Glutamatergic neuron (in vitro differentiated cells): ENCODE results near the gene BARX2. TPM values are rescaled to one million over a fixed set of nuclear protein-coding genes. Genes with fewer than 3 reads are reported as not detected.

Experiments
- DNase-seq: peaks from one replicate; pipeline ENCODE4 v3.0.0; 2022
- H3K27ac Mint-ChIP-seq: one replicate; pipeline ENCODE4 v1.8.0; 2020; ENCODE audit warnings: mild to moderate bottlenecking, mixed read lengths, inconsistent platforms; ENCODE audit not compliant: unreplicated experiment
- H3K27me3 Mint-ChIP-seq: one replicate; pipeline ENCODE4 v1.8.0; 2020; ENCODE audit warnings: mild to moderate bottlenecking, moderate library complexity, mixed read lengths, inconsistent platforms; ENCODE audit not compliant: unreplicated experiment
- H3K36me3 Mint-ChIP-seq: one replicate; pipeline ENCODE4 v1.8.0; 2020; ENCODE audit warnings: mild to moderate bottlenecking, mixed read lengths, inconsistent platforms; ENCODE audit not compliant: unreplicated experiment
- H3K4me1 Mint-ChIP-seq: one replicate; pipeline ENCODE4 v1.8.0; 2020; ENCODE audit warnings: mild to moderate bottlenecking, low read depth, mixed read lengths, inconsistent platforms; ENCODE audit not compliant: unreplicated experiment
- H3K4me3 Mint-ChIP-seq: one replicate; pipeline ENCODE4 v1.8.0; 2020; ENCODE audit warnings: mild to moderate bottlenecking, mixed read lengths, inconsistent platforms; ENCODE audit not compliant: unreplicated experiment
- H3K9me3 Mint-ChIP-seq: one replicate; pipeline ENCODE4 v1.8.0; 2020; ENCODE audit warnings: mild to moderate bottlenecking, moderate library complexity, mixed read lengths, inconsistent platforms; ENCODE audit not compliant: unreplicated experiment
- total RNA-seq: library from RNA; stranded (reverse); fragmentation: NEBNext Ultra II Directional; extraction: Animal tissue kit (Norgen Biotek cat#: 25700); gene quantifications from one replicate; pipeline ENCODE4 v1.2.1, GENCODE V29; 2021; ENCODE audit not compliant: unreplicated experiment
- TF ChIP-seq, protein P1 (sequence below): fragments of 200-600 bp; sonication (generic); IDR thresholded peaks from one replicate; pipeline ENCODE4 v1.5.0; 2021; ENCODE audit not compliant: partially characterized antibody, unreplicated experiment

Gene BARX2
- total RNA-seq, 1 donor from 2014 or later = not detected

DNA sequence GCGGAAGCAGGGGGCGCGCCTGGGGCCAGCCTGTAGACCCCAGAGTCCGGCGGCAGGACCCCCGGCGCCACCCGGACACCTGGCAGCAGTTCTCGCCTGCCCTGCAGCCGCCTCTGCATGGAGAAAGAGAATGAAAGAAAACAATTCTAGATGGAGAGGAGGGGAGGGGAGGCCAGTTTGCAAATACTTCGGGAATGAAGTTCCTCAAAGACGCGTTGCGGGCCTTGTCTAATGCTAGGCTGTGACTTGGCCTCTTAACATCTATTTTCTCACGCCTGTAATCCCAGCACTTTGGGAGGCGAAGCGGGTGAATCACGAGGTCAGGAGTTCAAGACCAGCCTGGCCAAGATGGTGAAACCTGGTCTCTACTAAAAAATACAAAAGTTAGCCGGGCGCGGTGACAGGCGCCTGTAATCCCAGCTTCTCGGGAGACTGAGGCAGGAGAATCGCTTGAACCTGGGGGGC, 2.1 kb upstream of the BARX2 start:
- H3K27ac Mint-ChIP-seq = no peak overlapping the region
- TF ChIP-seq, protein P1, sequence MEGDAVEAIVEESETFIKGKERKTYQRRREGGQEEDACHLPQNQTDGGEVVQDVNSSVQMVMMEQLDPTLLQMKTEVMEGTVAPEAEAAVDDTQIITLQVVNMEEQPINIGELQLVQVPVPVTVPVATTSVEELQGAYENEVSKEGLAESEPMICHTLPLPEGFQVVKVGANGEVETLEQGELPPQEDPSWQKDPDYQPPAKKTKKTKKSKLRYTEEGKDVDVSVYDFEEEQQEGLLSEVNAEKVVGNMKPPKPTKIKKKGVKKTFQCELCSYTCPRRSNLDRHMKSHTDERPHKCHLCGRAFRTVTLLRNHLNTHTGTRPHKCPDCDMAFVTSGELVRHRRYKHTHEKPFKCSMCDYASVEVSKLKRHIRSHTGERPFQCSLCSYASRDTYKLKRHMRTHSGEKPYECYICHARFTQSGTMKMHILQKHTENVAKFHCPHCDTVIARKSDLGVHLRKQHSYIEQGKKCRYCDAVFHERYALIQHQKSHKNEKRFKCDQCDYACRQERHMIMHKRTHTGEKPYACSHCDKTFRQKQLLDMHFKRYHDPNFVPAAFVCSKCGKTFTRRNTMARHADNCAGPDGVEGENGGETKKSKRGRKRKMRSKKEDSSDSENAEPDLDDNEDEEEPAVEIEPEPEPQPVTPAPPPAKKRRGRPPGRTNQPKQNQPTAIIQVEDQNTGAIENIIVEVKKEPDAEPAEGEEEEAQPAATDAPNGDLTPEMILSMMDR = no peak
- no peaks in the 10 kb centered on the region for H3K36me3 Mint-ChIP-seq
- peaks cover 5% of the 10 kb centered on the region for H3K4me1 Mint-ChIP-seq
- DNase-seq = no peak
- peaks cover 38% of the 10 kb centered on the region for H3K27me3 Mint-ChIP-seq
- peaks cover 9% of the 10 kb centered on the region for H3K9me3 Mint-ChIP-seq
- H3K4me3 Mint-ChIP-seq = no peak overlapping the region

DNA sequence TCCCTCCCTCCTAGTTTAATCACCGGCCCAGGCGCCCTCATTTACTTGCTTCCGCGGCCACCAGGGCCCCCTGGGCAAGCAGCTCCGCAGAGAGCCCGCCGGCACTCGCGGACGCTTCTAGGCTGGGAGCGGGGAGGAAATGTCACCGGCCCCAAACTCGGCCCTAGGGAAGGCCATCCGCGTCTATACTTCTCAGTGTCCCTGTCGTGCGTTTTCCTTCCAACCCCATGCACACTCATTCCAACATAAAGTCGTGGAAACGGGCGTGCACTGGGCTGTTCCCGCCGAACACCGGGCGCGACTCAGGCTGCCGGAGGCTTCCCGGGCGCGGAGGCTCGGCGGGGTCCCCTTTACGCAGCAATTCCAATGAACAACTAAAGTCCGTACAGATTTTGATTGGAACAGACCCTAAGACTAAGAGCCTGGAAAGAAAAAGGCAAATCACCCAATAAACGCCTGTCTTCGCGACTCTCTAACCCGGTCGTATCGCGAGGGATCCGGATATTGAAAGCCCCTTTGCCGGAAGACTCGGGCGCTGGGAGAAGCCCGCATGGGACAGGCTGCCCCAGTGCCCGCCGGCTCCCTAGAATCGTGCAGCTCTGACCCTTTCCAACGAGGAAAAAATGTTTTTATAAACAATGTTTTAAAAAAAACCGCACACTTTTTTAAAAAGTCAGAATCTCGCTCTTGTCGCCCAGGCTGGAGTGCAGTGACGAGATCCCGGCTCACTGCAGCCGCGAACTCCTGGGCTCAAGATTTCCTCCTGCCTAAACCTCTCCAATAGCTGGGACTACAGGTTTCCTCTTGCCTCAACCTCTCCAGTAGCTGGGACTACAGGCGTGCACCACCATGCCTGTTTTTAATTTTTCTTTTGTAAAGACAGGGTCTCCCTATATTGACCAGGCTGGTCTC, 1.3 kb upstream of the BARX2 start:
- H3K4me1 Mint-ChIP-seq = peaks cover 5% of the 10 kb centered on the region
- H3K4me3 Mint-ChIP-seq = peak overlapping the region; percentile 88
- no peak overlapping the region for H3K27ac Mint-ChIP-seq
- DNase-seq = no peak
- TF ChIP-seq, protein P1 = no peak
- H3K9me3 Mint-ChIP-seq = peaks cover 9% of the 10 kb centered on the region
- H3K27me3 Mint-ChIP-seq = peaks cover 38% of the 10 kb centered on the region
- no peaks in the 10 kb centered on the region for H3K36me3 Mint-ChIP-seq

DNA sequence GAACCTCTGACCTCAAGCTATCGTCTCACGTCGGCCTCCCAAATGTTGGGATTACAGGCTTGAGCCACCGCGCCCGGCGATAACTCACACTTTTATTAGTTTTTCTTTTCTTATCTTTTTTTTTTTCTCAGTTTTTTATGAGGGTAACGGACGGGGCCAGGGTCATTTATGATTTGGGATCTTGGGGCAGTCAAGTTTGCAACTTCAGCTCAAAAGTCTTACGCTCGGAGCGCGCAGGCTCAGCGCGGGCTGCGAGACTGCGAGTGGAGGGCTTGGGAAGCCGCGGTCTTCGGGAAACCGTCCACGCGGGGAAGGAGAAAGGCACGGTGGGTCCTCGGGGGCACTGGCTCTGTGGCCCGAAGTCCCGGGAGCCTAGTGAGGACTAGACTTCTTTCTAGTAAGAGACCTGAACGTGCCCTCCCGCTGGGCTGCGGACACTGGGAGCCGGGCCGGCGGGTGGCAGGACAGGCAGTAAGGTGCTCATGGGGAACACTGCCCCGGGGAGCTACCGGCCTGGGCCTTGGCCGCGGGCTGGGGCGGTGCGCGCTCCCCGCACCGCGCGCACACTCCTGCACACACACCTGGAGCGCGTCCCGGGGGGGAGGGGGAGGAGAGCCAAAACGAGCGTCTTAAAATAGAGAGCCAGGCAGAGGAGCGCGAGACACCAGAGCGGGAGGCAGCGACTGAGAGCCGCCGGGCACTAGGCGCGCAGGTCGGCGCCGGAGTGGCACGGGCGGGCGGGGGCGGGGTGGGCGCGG, 476 bp upstream of the BARX2 start:
- peaks cover 32% of the 10 kb centered on the region for H3K27me3 Mint-ChIP-seq
- H3K36me3 Mint-ChIP-seq = no peaks in the 10 kb centered on the region
- H3K4me3 Mint-ChIP-seq = peak overlapping the region; percentile 88
- H3K4me1 Mint-ChIP-seq = peaks cover 5% of the 10 kb centered on the region
- DNase-seq = peak; percentile 37
- TF ChIP-seq, protein P1 = no peak
- no peak overlapping the region for H3K27ac Mint-ChIP-seq
- H3K9me3 Mint-ChIP-seq = peaks cover 9% of the 10 kb centered on the region

DNA sequence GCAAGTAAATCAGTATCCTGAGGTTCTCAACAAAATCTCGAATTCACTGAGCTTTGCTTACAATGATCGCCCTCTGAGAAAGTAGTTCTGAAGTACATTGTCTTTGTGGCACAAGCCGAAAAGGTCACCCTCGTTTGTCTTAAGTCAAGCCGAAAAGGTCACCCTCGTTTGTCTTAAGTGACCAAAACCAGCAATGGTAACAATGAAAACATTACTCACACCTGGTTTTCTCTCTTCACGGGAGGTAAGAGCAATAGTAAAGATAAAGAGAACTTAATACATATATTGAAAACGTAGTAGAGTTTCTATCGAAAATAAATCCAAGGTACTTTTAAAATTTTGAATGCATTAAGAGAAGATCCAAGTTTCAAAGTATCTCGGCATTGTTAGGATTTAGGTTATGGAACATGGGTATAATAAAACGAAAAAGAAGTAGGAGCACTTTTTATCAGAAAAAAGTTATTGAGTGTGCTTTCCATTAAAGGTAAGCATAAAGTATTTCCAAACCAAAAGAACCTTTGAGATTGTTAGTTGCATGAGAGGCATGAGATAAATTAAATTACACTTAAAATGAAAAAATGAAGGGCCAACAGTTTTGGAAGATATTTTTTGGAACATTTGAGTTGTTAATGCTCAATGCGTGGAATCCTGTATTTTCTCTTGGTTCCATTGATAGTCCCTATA, 1.2 kb downstream of the BARX2 start:
- peak overlapping the region; percentile 61 for H3K4me3 Mint-ChIP-seq
- TF ChIP-seq, protein P1 = no peak
- H3K36me3 Mint-ChIP-seq = no peaks in the 10 kb centered on the region
- H3K27ac Mint-ChIP-seq = no peak overlapping the region
- H3K9me3 Mint-ChIP-seq = peaks cover 9% of the 10 kb centered on the region
- H3K27me3 Mint-ChIP-seq = peaks cover 27% of the 10 kb centered on the region
- DNase-seq = no peak
- peaks cover 5% of the 10 kb centered on the region for H3K4me1 Mint-ChIP-seq
